Omental fat pad (tissue), 4 donors: Measurements from ENCODE around the gene FAM89B. TPM values are rescaled to one million over a fixed set of nuclear protein-coding genes. Genes with fewer than 3 reads are reported as not detected.

Experiments
- ATAC-seq: fragments of 150-250 bp; one replicate; pipeline ENCODE4 v1.9.1; 2016; ENCODE audit warnings: mild to moderate bottlenecking, moderate library complexity; ENCODE audit not compliant: low FRiP score
- DNase-seq: peaks from one replicate; pipeline ENCODE4 v3.0.0-alpha.2; 2019; ENCODE audit warnings: low spot score
- CTCF ChIP-seq, 3 donors: fragments of 450-650 bp; IDR thresholded peaks; one replicate each; pipeline ENCODE4 v1.5.1; 2016 to 2017; ENCODE audit warnings: antibody characterized with exemption in 3 of 3, mild to moderate bottlenecking in 3 of 3, moderate library complexity in 2 of 3
- total RNA-seq, 4 donors: library from RNA; depleted of rRNA; stranded (reverse); fragments of >200 nt; gene quantifications; one replicate each; pipeline ENCODE4 v1.1.0, GENCODE V29; 2016

FAM89B gene
- total RNA-seq, 4 donors from 2014 or later, result 29.1 to 37.4 (median 33.1) TPM

GRCh38 chr11:65526744-65527143 is 45.6 kb upstream of the FAM89B start:
- TF ChIP-seq CTCF (IDR thresholded peaks at IDR 0.05), result no peak
- DNase-seq (no peak), ATAC-seq (no peak)

GRCh38 chr11:65528819-65529350 is 43.5 kb upstream of the FAM89B start:
- ATAC-seq, result no peak
- DNase-seq, result no peak
- TF ChIP-seq CTCF (IDR thresholded peaks at IDR 0.05), result no peak

GRCh38 chr11:65529475-65530156 is 42.7 kb upstream of the FAM89B start:
- no peak for ATAC-seq
- no peak for TF ChIP-seq CTCF (IDR thresholded peaks at IDR 0.05)
- no peak for DNase-seq

- DNase-seq (no peak), ATAC-seq (no peak)
- no peak for TF ChIP-seq CTCF (IDR thresholded peaks at IDR 0.05)
These were observed 42.2 kb upstream of the FAM89B start for GRCh38 chr11:65530157-65530496.

GRCh38 chr11:65532388-65533064 is 39.8 kb upstream of the FAM89B start:
- DNase-seq (no peak), ATAC-seq (no peak)
- no peak for TF ChIP-seq CTCF (IDR thresholded peaks at IDR 0.05)

- ATAC-seq (no peak), DNase-seq (no peak)
- TF ChIP-seq CTCF (IDR thresholded peaks at IDR 0.05), result no peak
These were observed 37.2 kb upstream of the FAM89B start for GRCh38 chr11:65535102-65535501.
